Measurements from ENCODE around the gene TIMP2. TPM values are rescaled to one million over a fixed set of nuclear protein-coding genes. Genes with fewer than 3 reads are reported as not detected.

TIMP2 gene
- total RNA-seq, 1 experiment from 2014 or later = 24.8 TPM

DNA sequence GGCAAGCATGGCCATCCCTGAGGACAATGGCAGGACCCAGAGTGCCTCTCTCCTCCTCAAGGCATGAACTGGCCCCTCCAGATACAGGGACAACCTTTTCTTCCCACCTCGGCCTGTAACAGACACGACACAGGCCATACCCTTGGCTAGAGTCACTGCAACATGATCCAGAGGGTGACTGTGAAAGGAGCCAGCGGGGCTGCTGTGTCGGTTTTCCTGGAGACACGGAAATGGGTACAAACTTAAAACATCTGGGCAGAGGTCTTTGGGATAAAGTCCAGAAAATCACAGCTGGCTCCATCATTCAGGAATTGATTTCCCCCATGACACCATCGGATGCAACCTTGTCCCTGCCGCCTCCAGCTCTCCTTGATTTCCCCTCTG, 27.5 kb downstream of the TIMP2 start:
- TF ChIP-seq, protein P1, sequence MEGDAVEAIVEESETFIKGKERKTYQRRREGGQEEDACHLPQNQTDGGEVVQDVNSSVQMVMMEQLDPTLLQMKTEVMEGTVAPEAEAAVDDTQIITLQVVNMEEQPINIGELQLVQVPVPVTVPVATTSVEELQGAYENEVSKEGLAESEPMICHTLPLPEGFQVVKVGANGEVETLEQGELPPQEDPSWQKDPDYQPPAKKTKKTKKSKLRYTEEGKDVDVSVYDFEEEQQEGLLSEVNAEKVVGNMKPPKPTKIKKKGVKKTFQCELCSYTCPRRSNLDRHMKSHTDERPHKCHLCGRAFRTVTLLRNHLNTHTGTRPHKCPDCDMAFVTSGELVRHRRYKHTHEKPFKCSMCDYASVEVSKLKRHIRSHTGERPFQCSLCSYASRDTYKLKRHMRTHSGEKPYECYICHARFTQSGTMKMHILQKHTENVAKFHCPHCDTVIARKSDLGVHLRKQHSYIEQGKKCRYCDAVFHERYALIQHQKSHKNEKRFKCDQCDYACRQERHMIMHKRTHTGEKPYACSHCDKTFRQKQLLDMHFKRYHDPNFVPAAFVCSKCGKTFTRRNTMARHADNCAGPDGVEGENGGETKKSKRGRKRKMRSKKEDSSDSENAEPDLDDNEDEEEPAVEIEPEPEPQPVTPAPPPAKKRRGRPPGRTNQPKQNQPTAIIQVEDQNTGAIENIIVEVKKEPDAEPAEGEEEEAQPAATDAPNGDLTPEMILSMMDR (IDR thresholded peaks at IDR 0.05; ENCODE audit: unreplicated experiment) = no peak
- H3K27me3 Mint-ChIP-seq (ENCODE audit: insufficient read depth, unreplicated experiment) = no peaks in the 10 kb centered on the region
- ChIA-PET CTCF (no interaction called here), POLR2A (no interaction called here)
- no peaks in the 10 kb centered on the region for H3K9me3 Mint-ChIP-seq (ENCODE audit: unreplicated experiment)
- intact Hi-C loops (cut with micrococcal nuclease) = no loop called here
- no peak overlapping the region for H3K4me3 Mint-ChIP-seq (ENCODE audit: unreplicated experiment)
- no peak for DNase-seq (ENCODE audit: unreplicated experiment)
- H3K4me1 Mint-ChIP-seq (ENCODE audit: insufficient read depth, unreplicated experiment) = peaks cover 10% of the 10 kb centered on the region
- H3K27ac Mint-ChIP-seq (ENCODE audit: low read depth, unreplicated experiment) = no peak overlapping the region
- peaks cover 15% of the 10 kb centered on the region for H3K36me3 Mint-ChIP-seq (ENCODE audit: insufficient read depth, unreplicated experiment)
- BruUV-seq (replicated peaks) = no TSS peak

DNA sequence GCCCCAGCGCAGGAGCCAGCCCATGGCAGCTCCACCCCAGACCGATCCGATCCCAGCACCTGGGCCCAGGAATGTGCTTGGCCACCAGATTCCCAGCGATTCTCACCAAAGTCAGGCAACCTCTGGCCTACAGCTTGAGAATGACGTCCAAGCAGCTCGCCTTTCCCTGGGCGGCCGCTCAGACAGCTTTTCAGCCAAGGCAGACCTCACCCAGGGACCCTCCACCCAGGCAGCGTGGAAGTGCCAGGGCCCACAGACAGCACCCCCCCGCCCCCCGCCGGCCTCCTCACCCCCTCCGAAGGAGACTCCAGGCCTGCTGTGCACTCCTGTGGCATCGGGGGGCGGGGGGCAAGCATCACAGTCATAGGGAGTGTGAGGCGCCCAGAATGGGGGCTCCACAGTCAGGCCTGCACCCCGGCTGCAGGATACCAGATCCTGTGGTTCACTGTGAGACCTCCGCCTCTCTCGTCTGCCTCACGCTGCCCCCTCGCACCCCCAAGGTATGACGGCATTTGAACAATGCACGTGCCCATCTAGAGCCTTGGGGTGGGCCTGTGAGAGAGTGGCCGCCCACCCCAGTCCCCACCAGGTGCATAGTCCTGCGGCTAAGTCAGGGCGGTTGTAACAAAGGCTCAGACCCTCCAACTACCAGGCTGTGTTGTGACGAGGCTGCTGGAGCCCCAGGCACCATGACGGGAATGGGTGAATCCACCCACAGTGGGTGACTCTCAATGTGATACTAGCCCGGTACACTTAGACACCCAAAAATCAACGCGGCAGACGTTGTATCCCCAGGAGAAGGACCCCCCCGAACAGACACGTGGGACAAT, 28.1 kb downstream of the TIMP2 start:
- Mint-ChIP-seq H3K27ac (ENCODE audit: low read depth, unreplicated experiment) (no peak overlapping the region), H3K27me3 (ENCODE audit: insufficient read depth, unreplicated experiment) (no peaks in the 10 kb centered on the region), H3K4me1 (ENCODE audit: insufficient read depth, unreplicated experiment) (peaks cover 10% of the 10 kb centered on the region), H3K36me3 (ENCODE audit: insufficient read depth, unreplicated experiment) (peaks cover 15% of the 10 kb centered on the region), H3K4me3 (ENCODE audit: unreplicated experiment) (no peak overlapping the region), H3K9me3 (ENCODE audit: unreplicated experiment) (no peaks in the 10 kb centered on the region)
- no TSS peak for BruUV-seq (replicated peaks)
- POLR2A ChIA-PET = no interaction called here
- intact Hi-C loops (cut with micrococcal nuclease) = no loop called here
- no peak for DNase-seq (ENCODE audit: unreplicated experiment)
- CTCF ChIA-PET = interaction anchor here (0.6 kb wide), 1 partner anchor 497 kb away, joined by 4 read pairs; no protein-coding TSS in a partner anchor
- TF ChIP-seq, protein P1 (IDR thresholded peaks at IDR 0.05; ENCODE audit: unreplicated experiment) = no peak

DNA sequence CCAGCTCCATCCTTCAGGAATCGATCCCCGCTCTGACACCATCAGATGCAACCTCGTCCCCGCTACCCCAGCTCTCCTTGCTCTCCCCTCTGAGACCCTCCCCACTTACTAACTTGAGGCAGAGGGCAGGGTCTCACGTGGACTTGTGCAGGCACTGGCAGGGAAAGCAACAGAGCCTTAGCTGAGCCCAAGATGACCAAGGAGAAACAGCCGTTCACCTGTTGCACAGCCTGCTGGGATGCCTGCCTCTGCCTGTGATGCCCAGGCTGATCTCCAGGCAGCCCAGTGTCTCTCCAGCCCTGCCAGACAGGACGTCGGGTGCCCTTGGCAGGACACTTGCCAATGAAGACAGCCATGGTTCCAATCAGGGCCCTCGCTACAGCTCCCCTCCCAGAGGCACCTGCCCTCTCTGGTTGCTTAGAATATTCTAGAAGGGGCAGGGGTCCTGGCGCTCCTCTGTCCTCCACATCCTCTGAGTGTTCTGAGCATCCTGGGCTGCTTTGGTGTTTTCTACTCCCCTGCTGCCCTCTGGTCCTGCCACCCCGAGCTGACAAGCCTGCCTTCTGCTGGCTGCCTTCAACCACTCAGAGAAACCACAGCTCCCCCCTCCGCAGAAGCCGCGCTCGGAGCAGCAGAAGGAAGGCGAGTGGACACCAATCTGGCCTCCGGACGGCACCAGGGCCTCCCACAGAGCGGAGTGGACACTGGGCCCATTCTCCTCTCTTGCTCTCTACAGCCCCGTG, 28.9 kb downstream of the TIMP2 start:
- CTCF ChIA-PET = interaction anchor here (0.6 kb wide), 3 partner anchors 89 to 905 kb away, joined by 3 to 4 read pairs (median 3); no protein-coding TSS in a partner anchor
- Mint-ChIP-seq H3K4me1 (ENCODE audit: insufficient read depth, unreplicated experiment) (peaks cover 10% of the 10 kb centered on the region), H3K27me3 (ENCODE audit: insufficient read depth, unreplicated experiment) (no peaks in the 10 kb centered on the region), H3K4me3 (ENCODE audit: unreplicated experiment) (no peak overlapping the region), H3K36me3 (ENCODE audit: insufficient read depth, unreplicated experiment) (peaks cover 17% of the 10 kb centered on the region), H3K9me3 (ENCODE audit: unreplicated experiment) (no peaks in the 10 kb centered on the region), H3K27ac (ENCODE audit: low read depth, unreplicated experiment) (no peak overlapping the region)
- no TSS peak for BruUV-seq (replicated peaks)
- no peak for DNase-seq (ENCODE audit: unreplicated experiment)
- intact Hi-C loops (cut with micrococcal nuclease) = no loop called here
- TF ChIP-seq, protein P1 (IDR thresholded peaks at IDR 0.05; ENCODE audit: unreplicated experiment) = no peak
- POLR2A ChIA-PET = interaction anchor here (1.3 kb wide), 1 partner anchor 8 kb away, joined by 4 read pairs; no protein-coding TSS in a partner anchor

DNA sequence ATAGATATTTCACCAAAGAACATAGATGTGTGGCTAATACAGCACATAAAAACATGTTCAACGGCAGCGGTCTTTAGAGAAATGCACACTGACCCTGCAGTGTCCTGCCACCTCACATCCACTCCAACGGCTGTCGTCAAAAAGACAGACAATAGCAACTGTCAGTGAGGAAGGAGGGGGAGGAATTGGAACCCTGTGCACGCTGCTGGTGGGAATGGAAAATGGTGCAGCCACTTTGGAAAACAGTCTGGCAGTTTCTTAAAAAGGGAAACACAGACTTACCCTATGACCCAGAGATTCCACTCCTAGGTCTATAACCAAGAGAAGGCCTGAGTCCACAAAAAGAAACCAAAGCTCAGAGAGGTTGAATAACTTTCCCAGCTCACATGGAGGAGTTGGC, 29.9 kb downstream of the TIMP2 start:
- ChIA-PET CTCF (interaction anchor here (0.6 to 1.7 kb wide), 2 partner anchors 11 to 90 kb away, joined by 3 to 4 read pairs; no protein-coding TSS in a partner anchor), POLR2A (interaction anchor here (1.3 kb wide), 1 partner anchor 9 kb away, joined by 4 read pairs; no protein-coding TSS in a partner anchor)
- peaks cover 24% of the 10 kb centered on the region for H3K36me3 Mint-ChIP-seq (ENCODE audit: insufficient read depth, unreplicated experiment)
- no peak for DNase-seq (ENCODE audit: unreplicated experiment)
- TF ChIP-seq, protein P1 (IDR thresholded peaks at IDR 0.05; ENCODE audit: unreplicated experiment) = no peak
- no peak overlapping the region for H3K27ac Mint-ChIP-seq (ENCODE audit: low read depth, unreplicated experiment)
- peaks cover 10% of the 10 kb centered on the region for H3K4me1 Mint-ChIP-seq (ENCODE audit: insufficient read depth, unreplicated experiment)
- H3K4me3 Mint-ChIP-seq (ENCODE audit: unreplicated experiment) = no peak overlapping the region
- no peaks in the 10 kb centered on the region for H3K9me3 Mint-ChIP-seq (ENCODE audit: unreplicated experiment)
- no TSS peak for BruUV-seq (replicated peaks)
- intact Hi-C loops (cut with micrococcal nuclease) = no loop called here
- no peaks in the 10 kb centered on the region for H3K27me3 Mint-ChIP-seq (ENCODE audit: insufficient read depth, unreplicated experiment)

Measured in MCF 10A (cell line).